ENCODE measurements around the gene PRR11. TPM values are rescaled to one million over a fixed set of nuclear protein-coding genes. Genes with fewer than 3 reads are reported as not detected.
"Not testable (repeated sequence)": the region's sequence is repeated elsewhere in the genome, so short reads cannot be mapped to it uniquely, and the experiment has no call there.

PRR11 gene
- total and polyA plus RNA-seq, 5 experiments from 2014 or later = 0.32 to 0.85 (median 0.66) TPM; not detected in 1

- peaks cover 0 to under 1% (median 0%) of the 10 kb centered on the region in 9 donors for H3K9me3 Mint-ChIP-seq
- H3K27ac Mint-ChIP-seq = no peak overlapping the region
- POLR2A ChIA-PET = no interaction called here
- H3K4me1 Mint-ChIP-seq = peaks cover 0 to 2% (median under 1%) of the 10 kb centered on the region in 4 donors
- H3K27me3 Mint-ChIP-seq = no peaks in the 10 kb centered on the region
- no peaks in the 10 kb centered on the region for H3K36me3 Mint-ChIP-seq
- ATAC-seq (no peak), DNase-seq (no peak)
- no peak overlapping the region for H3K4me3 Mint-ChIP-seq
Observed at GRCh38 chr17:59186850-59187249, 31.3 kb downstream of the PRR11 start.

DNA sequence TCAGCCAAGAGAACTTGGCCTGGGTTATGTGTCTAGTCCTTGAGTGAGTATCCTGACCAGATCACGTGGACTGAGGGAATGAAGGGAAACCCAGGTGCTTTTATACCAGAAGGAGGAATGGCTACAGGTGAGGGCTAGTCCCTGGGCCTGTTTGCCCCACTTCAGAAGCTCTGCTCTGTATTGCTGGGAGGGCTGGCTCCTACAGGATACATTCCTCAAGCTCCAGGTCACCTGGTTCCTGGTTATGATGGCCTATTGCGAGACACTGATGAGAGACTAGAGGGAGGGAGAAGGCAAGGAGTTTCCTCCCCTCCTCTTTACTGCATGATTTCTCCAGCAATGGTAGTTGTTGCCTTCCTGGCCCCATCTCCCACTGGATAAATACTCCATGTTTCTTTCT is 35.3 kb downstream of the PRR11 start:
- H3K4me1 Mint-ChIP-seq = peaks cover 0 to 2% (median under 1%) of the 10 kb centered on the region in 4 donors
- no peak overlapping the region for H3K27ac Mint-ChIP-seq
- H3K27me3 Mint-ChIP-seq = no peaks in the 10 kb centered on the region
- ATAC-seq (no peak), DNase-seq (no peak)
- POLR2A ChIA-PET = no interaction called here
- H3K9me3 Mint-ChIP-seq = peaks cover 0 to 1% (median 0%) of the 10 kb centered on the region in 9 donors
- no peaks in the 10 kb centered on the region for H3K36me3 Mint-ChIP-seq
- H3K4me3 Mint-ChIP-seq = no peak overlapping the region

GRCh38 chr17:59193336-59193862 is 37.9 kb downstream of the PRR11 start:
- H3K27me3 Mint-ChIP-seq = no peaks in the 10 kb centered on the region
- no peaks in the 10 kb centered on the region for H3K36me3 Mint-ChIP-seq
- POLR2A ChIA-PET = interaction anchor here (1.0 kb wide), 1 partner anchor 9 kb away, joined by 9 read pairs; no protein-coding TSS in a partner anchor

GRCh38 chr17:59199398-59199797 is 43.9 kb downstream of the PRR11 start:
- DNase-seq (no peak), ATAC-seq (no peak)
- Mint-ChIP-seq H3K27ac (no peak overlapping the region), H3K4me3 (no peak overlapping the region), H3K9me3 (no peaks in the 10 kb centered on the region), H3K36me3 (no peaks in the 10 kb centered on the region), H3K4me1 (no peaks in the 10 kb centered on the region), H3K27me3 (no peaks in the 10 kb centered on the region)
- POLR2A ChIA-PET = no interaction called here

More at GRCh38 chr17:59193336-59193862, 37.9 kb downstream of the PRR11 start:
- no peak for ATAC-seq
- H3K27ac Mint-ChIP-seq = no peak overlapping the region
- peaks cover 0 to 1% (median 0%) of the 10 kb centered on the region in 9 donors for H3K9me3 Mint-ChIP-seq
- no peaks in the 10 kb centered on the region for H3K4me1 Mint-ChIP-seq
- no peak overlapping the region for H3K4me3 Mint-ChIP-seq
- DNase-seq = no peak

DNA sequence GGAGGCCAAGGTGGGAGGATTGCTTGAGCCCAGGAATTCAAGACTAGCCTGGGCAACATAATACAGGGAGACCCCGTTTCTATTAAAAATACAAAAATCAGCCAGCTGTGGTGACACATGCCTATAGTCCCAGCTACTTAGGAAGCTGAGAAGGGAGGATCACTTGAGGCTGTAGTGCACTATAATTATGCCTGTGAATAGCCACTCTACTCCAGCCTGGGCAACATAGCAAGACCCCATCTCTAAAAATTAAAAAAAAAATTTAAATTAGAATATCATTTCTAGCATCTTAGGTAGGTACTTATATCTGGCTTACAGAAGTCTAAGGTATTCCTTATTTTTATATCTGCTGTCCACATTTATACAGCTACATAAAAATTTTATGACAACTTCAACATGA is 46.8 kb downstream of the PRR11 start:
- POLR2A ChIA-PET = no interaction called here
- no peak for ATAC-seq
- Mint-ChIP-seq H3K27me3 (no peaks in the 10 kb centered on the region), H3K9me3 (no peaks in the 10 kb centered on the region), H3K36me3 (no peaks in the 10 kb centered on the region), H3K4me1 (no peaks in the 10 kb centered on the region), H3K27ac (no peak overlapping the region), H3K4me3 (no peak overlapping the region)
- DNase-seq = no peak

- DNase-seq = no peak
- peaks cover 8 to 19% (median 16%) of the 10 kb centered on the region in 4 donors for H3K4me1 Mint-ChIP-seq
- no peaks in the 10 kb centered on the region for H3K27me3 Mint-ChIP-seq
- no peak for ATAC-seq
- peaks cover 0 to 6% (median 3%) of the 10 kb centered on the region in 3 donors for H3K36me3 Mint-ChIP-seq
- H3K9me3 Mint-ChIP-seq = no peaks in the 10 kb centered on the region
- H3K4me3 Mint-ChIP-seq = peak overlapping the region in 7 of 10 donors; percentile 8 to 100 (median 99)
- peak overlapping the region in 2 of 10 donors; percentile 21 to 100 for H3K27ac Mint-ChIP-seq
- POLR2A ChIA-PET = interaction anchor here (0.6 to 2.2 kb wide), 2 partner anchors 9 to 1658 kb away, joined by 6 to 33 read pairs; partner anchors contain the start of gene SMG8
Observed at GRCh38 chr17:59219370-59219769, 63.8 kb downstream of the PRR11 start.

- H3K9me3 Mint-ChIP-seq = no peaks in the 10 kb centered on the region
- H3K4me1 Mint-ChIP-seq = peaks cover 8 to 15% (median 13%) of the 10 kb centered on the region in 4 donors
- POLR2A ChIA-PET = interaction anchor here (0.9 to 2.2 kb wide), 2 partner anchors 10 to 16 kb away, joined by 3 to 33 read pairs; partner anchors contain the start of gene SMG8
- ATAC-seq (no peak), DNase-seq (no peak)
- H3K27me3 Mint-ChIP-seq = no peaks in the 10 kb centered on the region
- peak overlapping the region; percentile 98 to 100 (median 100) for H3K4me3 Mint-ChIP-seq
- peaks cover 0 to 2% (median 0%) of the 10 kb centered on the region in 3 donors for H3K36me3 Mint-ChIP-seq
- H3K27ac Mint-ChIP-seq = peak overlapping the region; percentile 37 to 100 (median 100)
Observed at GRCh38 chr17:59219992-59220327, 64.4 kb downstream of the PRR11 start.

DNA sequence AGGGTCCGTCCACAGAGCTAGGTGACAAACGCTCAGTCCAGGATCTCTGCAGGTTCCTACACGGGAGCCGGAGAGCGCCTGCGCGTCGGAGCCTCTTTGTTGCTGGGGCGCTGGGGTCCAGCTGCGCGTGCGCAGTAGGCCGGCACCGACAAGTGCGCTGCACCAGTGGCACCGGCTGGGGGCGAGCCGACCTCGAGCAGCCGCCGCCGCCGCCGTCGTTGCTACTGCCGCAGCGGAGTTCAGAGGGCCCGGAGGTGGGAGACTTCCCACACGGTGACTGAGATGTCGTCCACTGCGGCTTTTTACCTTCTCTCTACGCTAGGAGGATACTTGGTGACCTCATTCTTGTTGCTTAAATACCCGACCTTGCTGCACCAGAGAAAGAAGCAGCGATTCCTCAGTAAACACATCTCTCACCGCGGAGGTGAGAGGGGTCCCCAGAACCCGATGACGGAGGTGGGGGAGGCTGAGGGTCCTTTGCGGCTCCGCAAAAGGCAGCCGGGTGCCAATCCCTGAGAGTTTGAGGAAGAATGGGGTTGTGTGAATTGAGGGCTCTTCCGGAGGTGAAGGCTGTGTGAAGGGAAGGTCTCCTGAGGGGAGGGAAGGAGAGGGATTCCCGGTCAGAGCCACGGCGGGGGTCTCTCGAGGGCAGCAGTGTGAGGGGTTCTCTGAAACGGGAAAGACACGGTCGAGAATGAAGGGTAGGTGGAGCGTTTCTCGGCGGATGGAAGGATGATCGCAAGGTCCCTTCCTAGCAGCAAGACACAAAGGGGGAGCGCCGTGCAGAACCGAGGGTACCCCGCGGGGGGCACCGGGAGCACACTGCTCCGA is 65.0 kb downstream of the PRR11 start, which contains the start of gene GDPD1:
GDPD1 (plus strand) TSS at position 184 of the 831 bp plus-strand sequence; CDS start at position 283, 99 bp downstream.
- H3K36me3 Mint-ChIP-seq = no peaks in the 10 kb centered on the region
- H3K4me1 Mint-ChIP-seq = peaks cover 8 to 15% (median 13%) of the 10 kb centered on the region in 4 donors
- ATAC-seq (peak; percentile 96 to 97), DNase-seq (peak; percentile 93 to 99 (median 97))
- peak within 1 kb of the TSS; percentile 98 to 100 (median 100) for H3K4me3 Mint-ChIP-seq
- POLR2A ChIA-PET = interaction anchor here (0.9 to 2.2 kb wide), 2 partner anchors 10 to 16 kb away, joined by 3 to 33 read pairs; partner anchors contain the start of gene SMG8
- no peaks in the 10 kb centered on the region for H3K9me3 Mint-ChIP-seq
- H3K27ac Mint-ChIP-seq = peak within 1 kb of the TSS; percentile 93 to 100 (median 100)
- H3K27me3 Mint-ChIP-seq = no peaks in the 10 kb centered on the region

DNA sequence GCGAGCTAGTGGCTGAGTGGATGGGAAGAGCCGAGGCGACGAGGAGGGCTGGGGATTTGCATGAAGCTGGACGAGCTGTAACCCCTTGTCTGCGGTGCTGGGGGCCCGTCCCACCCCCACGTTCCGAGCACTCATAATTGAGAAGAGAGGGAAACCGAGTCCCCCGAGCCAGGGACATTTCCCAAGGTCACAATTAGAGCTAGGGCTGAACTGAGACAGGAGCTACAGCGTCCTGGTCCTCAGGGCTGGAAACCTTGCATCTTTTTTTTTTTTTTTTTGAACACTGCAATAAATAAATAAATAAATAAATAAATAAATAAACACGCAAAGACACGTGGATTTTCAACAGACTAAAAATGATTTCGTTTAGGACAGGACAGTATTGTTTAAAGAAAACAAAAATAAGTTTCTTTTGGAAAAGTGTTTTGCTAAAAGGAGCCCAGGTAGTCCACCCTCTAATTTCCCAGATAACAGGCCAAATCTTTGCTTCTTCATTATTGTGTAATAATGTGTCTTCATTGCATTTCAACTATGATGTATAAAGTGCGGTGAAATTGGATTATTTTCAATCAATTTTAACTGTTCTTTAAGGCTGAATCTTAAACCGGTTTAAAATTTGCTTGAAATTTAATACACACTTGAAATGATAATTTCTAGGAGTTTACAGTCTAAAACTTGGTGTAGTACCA is 65.8 kb downstream of the PRR11 start:
- POLR2A ChIA-PET = interaction anchor here (2.2 kb wide), 1 partner anchor 11 kb away, joined by 33 read pairs; the partner anchor contains the start of gene SMG8
- ATAC-seq = no peak
- Mint-ChIP-seq H3K9me3 (no peaks in the 10 kb centered on the region), H3K4me1 (peaks cover 8 to 15% (median 13%) of the 10 kb centered on the region in 4 donors), H3K27me3 (no peaks in the 10 kb centered on the region), H3K36me3 (no peaks in the 10 kb centered on the region), H3K4me3 (peak overlapping the region; percentile 98 to 100 (median 100)), H3K27ac (peak overlapping the region; percentile 93 to 100 (median 100))
- peak in 1 of 10 donors; percentile 3 for DNase-seq

GRCh38 chr17:59223813-59224212 is 68.3 kb downstream of the PRR11 start:
- POLR2A ChIA-PET = no interaction called here
- Mint-ChIP-seq H3K9me3 (no peaks in the 10 kb centered on the region), H3K36me3 (no peaks in the 10 kb centered on the region), H3K27ac (no peak overlapping the region), H3K27me3 (no peaks in the 10 kb centered on the region), H3K4me3 (no peak overlapping the region), H3K4me1 (peaks cover 8 to 15% (median 13%) of the 10 kb centered on the region in 4 donors)
- ATAC-seq (no peak), DNase-seq (no peak)

GRCh38 chr17:59228588-59228987 is 73.0 kb downstream of the PRR11 start:
- POLR2A ChIA-PET = interaction anchor here (1.1 kb wide), 1 partner anchor 122 kb away, joined by 3 read pairs; the partner anchor contains the start of gene TRIM37
- not testable (repeated sequence) for H3K9me3 Mint-ChIP-seq, DNase-seq, H3K4me1 Mint-ChIP-seq, ATAC-seq, H3K27ac Mint-ChIP-seq, H3K4me3 Mint-ChIP-seq, H3K27me3 Mint-ChIP-seq, H3K36me3 Mint-ChIP-seq

GRCh38 chr17:59230764-59231163 is 75.2 kb downstream of the PRR11 start:
- H3K9me3 Mint-ChIP-seq = no peaks in the 10 kb centered on the region
- POLR2A ChIA-PET = interaction anchor here (0.7 kb wide), 1 partner anchor 507 kb away, joined by 4 read pairs; no protein-coding TSS in a partner anchor
- H3K27me3 Mint-ChIP-seq = no peaks in the 10 kb centered on the region
- DNase-seq = no peak
- no peak for ATAC-seq
- peaks cover 0 to 8% (median 3%) of the 10 kb centered on the region in 4 donors for H3K4me1 Mint-ChIP-seq
- no peaks in the 10 kb centered on the region for H3K36me3 Mint-ChIP-seq
- H3K4me3 Mint-ChIP-seq = no peak overlapping the region
- H3K27ac Mint-ChIP-seq = no peak overlapping the region
